Aortic smooth muscle cell (primary cell): ENCODE results near the gene DSC3. TPM values are rescaled to one million over a fixed set of nuclear protein-coding genes. Genes with fewer than 3 reads are reported as not detected.

ENCODE experiments used
- total RNA-seq: library from RNA; depleted of rRNA; stranded (reverse); fragments of >200 nt; gene quantifications from 2 replicates; pipeline ENCODE4 v1.2.3, GENCODE V29; 2014

DSC3 gene
- total RNA-seq, result under 0.01 and 0.12 TPM in 2 replicates

DNA sequence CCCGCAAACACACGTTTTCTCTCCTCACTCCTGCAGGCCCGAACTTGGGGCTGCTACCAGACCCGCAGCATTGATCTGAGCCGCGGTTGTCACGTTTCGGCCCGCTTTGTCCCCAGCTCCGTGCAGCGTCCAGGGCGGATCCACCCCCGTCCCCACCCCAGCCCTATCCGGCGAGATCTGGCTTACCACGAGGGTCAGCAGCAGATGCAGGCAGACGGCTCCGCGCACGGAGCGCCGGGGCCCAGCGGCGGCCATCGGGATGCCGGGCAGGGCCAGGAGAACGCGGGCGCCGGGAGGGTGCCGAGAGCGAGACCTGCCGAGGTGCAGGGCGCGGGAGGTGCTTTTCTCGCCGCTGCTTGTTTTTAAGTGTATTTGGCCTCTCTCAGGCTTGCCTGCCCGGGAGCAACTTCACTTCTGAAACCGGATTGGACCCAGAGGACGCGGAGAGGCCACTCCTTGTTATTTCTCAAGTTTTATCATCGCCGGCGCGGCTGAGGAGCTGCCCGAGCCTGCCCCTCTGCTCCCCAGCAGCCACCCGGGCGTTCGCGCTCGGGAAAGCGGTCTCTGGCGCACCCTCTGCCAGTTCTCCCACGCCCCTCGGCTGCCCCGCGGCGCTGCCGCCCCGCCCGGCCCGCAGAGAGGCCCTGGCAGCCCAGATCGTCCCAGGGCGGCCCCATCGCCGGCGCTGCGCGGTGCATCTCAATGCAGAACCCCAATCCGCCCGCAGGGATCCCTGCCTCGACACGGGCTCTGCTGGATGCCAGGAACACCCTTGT, at the start of gene DSC3:
Gene DSC3, minus strand, starts transcription at position 337 of the 776 bp plus-strand sequence. Its CDS starts 82 bp downstream, at position 255.

Other genes with a start within 250 kb of the DSC3 start
- under 0.01 TPM in 1 of 2 replicates, not detected in the other for gene DSC2, start 59.7 kb upstream of the DSC3 start, total RNA-seq
- not detected in 2 replicates for gene DSC1, start 120.1 kb upstream of the DSC3 start, total RNA-seq